Right lobe of liver (tissue), 6 donors: ENCODE measurements around the gene C19orf53. TPM values are rescaled to one million over a fixed set of nuclear protein-coding genes. Genes with fewer than 3 reads are reported as not detected.

Source experiments
- ATAC-seq, 4 donors: fragments of 200-7000 bp; cut with Tn5 transposase; one replicate each; pipeline ENCODE4 v1.9.1; 2020; ENCODE audit warnings: mild to moderate bottlenecking in 4 of 4, moderate library complexity in 4 of 4
- DNase-seq, 3 donors: peaks; one replicate each; pipeline ENCODE4 v3.0.0-alpha.2; 2020
- H3K27ac ChIP-seq, 3 donors: fragments of 200-600 bp; one replicate each; pipeline ENCODE4 v1.8.0; 2022
- H3K27me3 ChIP-seq, 2 donors: fragments of 200-600 bp; one replicate each; pipeline ENCODE4 v1.8.0; 2022
- H3K36me3 ChIP-seq, 4 donors: fragments of 200-600 bp; sonication (generic) in 1 of 4; one replicate each; pipeline versions ENCODE4 v1.5.1 to v1.8.0; 2017 to 2022; ENCODE audit warnings: control low read depth in 1 of 4
- H3K4me1 ChIP-seq, 4 donors: fragments of 200-600 bp; sonication (generic) in 1 of 4; one replicate each; pipeline versions ENCODE4 v1.5.1 to v1.8.0; 2017 to 2022; ENCODE audit warnings: control low read depth in 1 of 4
- H3K4me3 ChIP-seq, 3 donors: fragments of 200-600 bp; one replicate each; pipeline ENCODE4 v1.8.0; 2022
- H3K9me3 ChIP-seq, 4 donors: fragments of 200-600 bp; sonication (generic) in 1 of 4; one replicate each; pipeline versions ENCODE4 v1.5.1 to v1.8.0; 2017 to 2022; ENCODE audit warnings: control low read depth in 1 of 4
- POLR2A ChIP-seq: fragments of 450-650 bp; IDR thresholded peaks from one replicate; pipeline ENCODE4 v1.6.1; 2017; ENCODE audit warnings: antibody characterized with exemption, mild to moderate bottlenecking
- WGBS: methylation state at CpG from one replicate; pipeline ENCODE4 v1.1.6; 2018; ENCODE audit warnings: low coverage, low lambda C conversion rate; ENCODE audit not compliant: insufficient coverage; ENCODE audit errors: missing lambda C conversion rate; 5-methylcytosine and 5-hydroxymethylcytosine counted together
- intact Hi-C, 2 donors: fragments of 100-400 bp; cut with DNase I; formaldehyde crosslinking; loops; one replicate each; pipeline versions ENCODE4 v1.11.2 to v1.14.1; 2022
- total RNA-seq, 6 experiments: library from RNA; depleted of rRNA in 2 of 6; stranded (reverse); fragments of >200 nt in 2 of 6; fragmentation: NEBNext Ultra II Directional in 3 of 6; extraction: Animal tissue kit (Norgen Biotek cat#: 25700) in 3 of 6; gene quantifications; one replicate each; pipeline versions ENCODE4 v1.1.0 to v1.2.4, GENCODE V29; 2016 to 2023
- TF ChIP-seq, protein P1 (sequence below), 4 donors: fragments of 200-600 bp in 3 of 4; fragments of 450-650 bp in 1 of 4; IDR thresholded peaks; one replicate each; pipeline versions ENCODE4 v1.5.1 to v1.8.0; 2016 to 2022; ENCODE audit warnings: antibody characterized with exemption in 4 of 4, mild to moderate bottlenecking in 2 of 4
- donor health status: DM: no; HTN: yes; CAD: no.
- donor health status: DM: no; HTN: no; CAD: no.
- donor health status: DM: no; HTN: no; CAD: no.
- donor health status: DM: no; HTN: yes; CAD: no.
- donor health status: DM: no; HTN: yes; CAD: no.

Gene C19orf53
- total RNA-seq, 6 experiments from 2014 or later = 30.6 to 227 (median 32.8) TPM

- peaks cover 0 to 4% (median 0%) of the 10 kb centered on the region in 4 donors for H3K4me1 ChIP-seq
- DNase-seq = no peak
- H3K36me3 ChIP-seq = peaks cover 0 to 2% (median 0%) of the 10 kb centered on the region in 4 donors
- intact Hi-C loops = no loop called here
- H3K27me3 ChIP-seq = no peaks in the 10 kb centered on the region
- no peak overlapping the region for H3K4me3 ChIP-seq
- H3K27ac ChIP-seq = no peak overlapping the region
- 87% methylated on average over 4 of the region's 21 CpGs for WGBS
- no peak for ATAC-seq
- H3K9me3 ChIP-seq = no peaks in the 10 kb centered on the region
- TF ChIP-seq, protein P1, sequence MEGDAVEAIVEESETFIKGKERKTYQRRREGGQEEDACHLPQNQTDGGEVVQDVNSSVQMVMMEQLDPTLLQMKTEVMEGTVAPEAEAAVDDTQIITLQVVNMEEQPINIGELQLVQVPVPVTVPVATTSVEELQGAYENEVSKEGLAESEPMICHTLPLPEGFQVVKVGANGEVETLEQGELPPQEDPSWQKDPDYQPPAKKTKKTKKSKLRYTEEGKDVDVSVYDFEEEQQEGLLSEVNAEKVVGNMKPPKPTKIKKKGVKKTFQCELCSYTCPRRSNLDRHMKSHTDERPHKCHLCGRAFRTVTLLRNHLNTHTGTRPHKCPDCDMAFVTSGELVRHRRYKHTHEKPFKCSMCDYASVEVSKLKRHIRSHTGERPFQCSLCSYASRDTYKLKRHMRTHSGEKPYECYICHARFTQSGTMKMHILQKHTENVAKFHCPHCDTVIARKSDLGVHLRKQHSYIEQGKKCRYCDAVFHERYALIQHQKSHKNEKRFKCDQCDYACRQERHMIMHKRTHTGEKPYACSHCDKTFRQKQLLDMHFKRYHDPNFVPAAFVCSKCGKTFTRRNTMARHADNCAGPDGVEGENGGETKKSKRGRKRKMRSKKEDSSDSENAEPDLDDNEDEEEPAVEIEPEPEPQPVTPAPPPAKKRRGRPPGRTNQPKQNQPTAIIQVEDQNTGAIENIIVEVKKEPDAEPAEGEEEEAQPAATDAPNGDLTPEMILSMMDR (IDR thresholded peaks at IDR 0.05) = no peak
- TF ChIP-seq POLR2A = no peak
Observed at GRCh38 chr19:13814550-13814949, 40.3 kb downstream of the C19orf53 start.

- intact Hi-C loops = no loop called here
- DNase-seq = no peak
- H3K36me3 ChIP-seq = no peaks in the 10 kb centered on the region
- H3K4me3 ChIP-seq = no peak overlapping the region
- no CpG with 5 or more reads among the region's 11 CpGs for WGBS
- H3K27ac ChIP-seq = no peak overlapping the region
- peaks cover 0 to 4% (median 0%) of the 10 kb centered on the region in 4 donors for H3K4me1 ChIP-seq
- no peaks in the 10 kb centered on the region for H3K9me3 ChIP-seq
- no peaks in the 10 kb centered on the region for H3K27me3 ChIP-seq
- TF ChIP-seq POLR2A = no peak
- TF ChIP-seq, protein P1 (IDR thresholded peaks at IDR 0.05) = no peak
- ATAC-seq = peak in 2 of 4 donors; percentile 10 to 11
Observed at GRCh38 chr19:13817018-13817614, 42.9 kb downstream of the C19orf53 start.

GRCh38 chr19:13817615-13818371, 43.5 kb downstream of the C19orf53 start:
- Histone ChIP-seq H3K9me3 (no peaks in the 10 kb centered on the region), H3K4me1 (peaks cover 0 to 4% (median 0%) of the 10 kb centered on the region in 4 donors), H3K36me3 (no peaks in the 10 kb centered on the region), H3K4me3 (no peak overlapping the region), H3K27ac (no peak overlapping the region), H3K27me3 (no peaks in the 10 kb centered on the region)
- TF ChIP-seq, protein P1 (IDR thresholded peaks at IDR 0.05) = no peak
- no peak for TF ChIP-seq POLR2A
- ATAC-seq (peak; percentile 72 to 87 (median 80)), DNase-seq (peak in 1 of 3 donors; percentile 39)
- 17% methylated on average over 8 of the region's 35 CpGs for WGBS
- intact Hi-C loops = no loop called here

DNA sequence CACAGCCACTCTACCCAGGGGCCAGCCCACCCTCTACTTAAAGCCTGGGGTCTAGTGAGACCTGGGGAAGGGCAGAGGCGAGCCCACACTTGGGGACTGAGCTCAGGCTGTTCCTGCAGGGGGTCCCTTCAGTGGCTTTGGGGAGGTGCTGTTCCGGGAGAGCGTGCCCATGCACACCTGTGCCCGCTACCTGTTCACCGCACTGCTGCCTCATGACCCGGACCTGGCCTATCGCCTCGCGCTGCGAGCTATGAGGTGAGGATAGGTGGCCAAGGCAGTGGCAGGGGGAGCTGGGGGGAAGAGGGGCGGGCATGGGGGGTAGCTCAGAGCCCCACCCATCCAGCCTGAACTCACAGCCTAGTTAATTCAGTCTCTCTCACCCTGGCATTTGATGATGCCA, 45.0 kb downstream of the C19orf53 start:
- Histone ChIP-seq H3K27me3 (no peaks in the 10 kb centered on the region), H3K9me3 (no peaks in the 10 kb centered on the region), H3K27ac (no peak overlapping the region), H3K4me1 (peaks cover 0 to 4% (median 0%) of the 10 kb centered on the region in 4 donors), H3K4me3 (no peak overlapping the region), H3K36me3 (no peaks in the 10 kb centered on the region)
- DNase-seq (peak in 1 of 3 donors; percentile 19), ATAC-seq (no peak)
- no peak for TF ChIP-seq POLR2A
- TF ChIP-seq, protein P1 (IDR thresholded peaks at IDR 0.05) = no peak
- 100% methylated on average over 2 of the region's 11 CpGs for WGBS
- intact Hi-C loops = no loop called here
